NT2/D1 (cell line): Measurements from ENCODE around the gene ERG.

Experiments used
- SUZ12 ChIP-seq: IDR thresholded peaks from 2 replicates; pipeline ENCODE4 v1.6.1; 2011; ENCODE audit not compliant: insufficient read length, insufficient read depth; ENCODE audit errors: extremely low read depth
- YY1 ChIP-seq: IDR thresholded peaks from 2 replicates; pipeline ENCODE4 v1.6.1; 2011; ENCODE audit not compliant: insufficient read length, insufficient read depth
- ZNF274 ChIP-seq: IDR thresholded peaks from 2 replicates; pipeline ENCODE4 v1.6.1; 2011; ENCODE audit warnings: mild to moderate bottlenecking, low read depth, low read length

DNA sequence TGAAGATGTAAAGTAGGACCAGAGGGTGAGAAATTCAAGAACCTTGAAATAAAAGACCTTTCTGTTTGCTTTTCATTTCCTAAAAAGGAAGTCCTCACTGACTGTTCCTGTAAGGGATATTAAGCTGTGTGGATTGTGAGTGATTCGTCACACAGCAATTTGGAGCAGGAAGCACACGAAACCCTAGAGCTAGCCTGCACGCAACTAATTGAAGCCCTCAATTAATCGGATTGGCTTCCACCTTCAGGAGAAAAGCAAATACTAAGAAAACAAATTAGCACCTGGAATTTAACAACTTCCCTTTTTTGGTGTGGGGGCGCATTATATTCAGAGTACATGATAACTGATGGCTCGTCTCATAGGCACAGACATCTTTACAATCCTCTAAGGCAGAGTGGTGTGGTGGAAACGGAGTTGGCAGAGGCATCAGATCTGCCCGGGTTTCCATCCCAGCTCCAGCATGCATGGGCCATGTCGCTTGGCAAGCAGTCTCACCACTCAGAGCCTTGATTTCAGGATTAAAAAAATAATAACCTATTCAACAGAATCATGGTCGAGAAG lies 146.2 kb downstream of the ERG start:
- TF ChIP-seq SUZ12 (no peak), ZNF274 (no peak), YY1 (no peak)
